SK-N-SH treated with all-trans-retinoic acid at 6 μM for 48 hours (cell line): ENCODE measurements around the gene PDZD2.

Source experiments
- BACH2 ChIP-seq: fragments of 250-450 bp; sonication (Bioruptor Pico); IDR thresholded peaks from 2 replicates; pipeline ENCODE4 v1.9.0; 2021; ENCODE audit warnings: mild to moderate bottlenecking, borderline replicate concordance
- CREB5 ChIP-seq: fragments of 250-450 bp; sonication (Bioruptor Pico); IDR thresholded peaks from 2 replicates; pipeline ENCODE4 v1.5.1; 2020; ENCODE audit warnings: low read depth, mild to moderate bottlenecking, moderate library complexity
- ESRRG ChIP-seq: fragments of 250-450 bp; sonication (Bioruptor Pico); IDR thresholded peaks from 2 replicates; pipeline ENCODE4 v1.6.1; 2021; ENCODE audit warnings: mild to moderate bottlenecking
- GLIS3 ChIP-seq: fragments of 250-450 bp; sonication (Bioruptor Pico); IDR thresholded peaks from 2 replicates; pipeline ENCODE4 v1.5.0; 2020; ENCODE audit warnings: mild to moderate bottlenecking, moderate library complexity
- PATZ1 ChIP-seq: fragments of 250-450 bp; sonication (Bioruptor Pico); IDR thresholded peaks from 2 replicates; pipeline ENCODE4 v1.8.0; 2020; ENCODE audit warnings: mild to moderate bottlenecking, moderate library complexity, borderline replicate concordance
- SNAI2 ChIP-seq: fragments of 250-450 bp; sonication (Bioruptor Pico); IDR thresholded peaks from 2 replicates; pipeline ENCODE4 v1.5.0; 2020; ENCODE audit warnings: mild to moderate bottlenecking, moderate library complexity
- TSHZ2 ChIP-seq: fragments of 250-450 bp; sonication (Bioruptor Pico); IDR thresholded peaks from 2 replicates; pipeline ENCODE4 v1.5.0; 2020; ENCODE audit warnings: mild to moderate bottlenecking, moderate library complexity
- ZFP3 ChIP-seq: fragments of 250-450 bp; sonication (Bioruptor Pico); IDR thresholded peaks from 2 replicates; pipeline ENCODE4 v1.5.0; 2020; ENCODE audit warnings: mild to moderate bottlenecking, moderate library complexity
- ZFP30 ChIP-seq: fragments of 450-650 bp; formaldehyde crosslinking; IDR thresholded peaks from 2 replicates; pipeline ENCODE4 v1.5.0; 2022; ENCODE audit warnings: mild to moderate bottlenecking, moderate library complexity
- ZNF70 ChIP-seq: fragments of 450-650 bp; formaldehyde crosslinking; IDR thresholded peaks from 2 replicates; pipeline ENCODE4 v1.5.0; 2020; ENCODE audit warnings: mild to moderate bottlenecking, moderate library complexity

- TF ChIP-seq CREB5: no peak
- no peak for TF ChIP-seq ZNF70 (CRISPR knock-in tag)
- TF ChIP-seq SNAI2 (CRISPR knock-in tag): no peak
- no peak for TF ChIP-seq TSHZ2
- no peak for TF ChIP-seq PATZ1 (CRISPR knock-in tag)
- TF ChIP-seq GLIS3 (CRISPR knock-in tag): no peak
- TF ChIP-seq ESRRG (CRISPR knock-in tag): no peak
- TF ChIP-seq BACH2 (CRISPR knock-in tag): no peak
- TF ChIP-seq ZFP3 (CRISPR knock-in tag): no peak
- no peak for TF ChIP-seq ZFP30 (CRISPR knock-in tag)
Observed at GRCh38 chr5:32127711-32128110, 488.8 kb downstream of the PDZD2 start.
